Endothelial cell (in vitro differentiated cells): ENCODE measurements around the gene USP19. TPM values are rescaled to one million over a fixed set of nuclear protein-coding genes. Genes with fewer than 3 reads are reported as not detected.

ENCODE experiments used
- DNase-seq: peaks from one replicate; pipeline ENCODE4 v3.0.0; 2021; ENCODE audit warnings: low spot score
- H3K27ac Mint-ChIP-seq: one replicate; pipeline ENCODE4 v1.8.0; 2021; ENCODE audit warnings: mixed read lengths, inconsistent platforms; ENCODE audit not compliant: unreplicated experiment
- H3K27me3 Mint-ChIP-seq: one replicate; pipeline ENCODE4 v1.8.0; 2021; ENCODE audit warnings: mild to moderate bottlenecking, moderate library complexity, mixed read lengths, inconsistent platforms; ENCODE audit not compliant: unreplicated experiment
- H3K36me3 Mint-ChIP-seq: one replicate; pipeline ENCODE4 v1.8.0; 2021; ENCODE audit warnings: mild to moderate bottlenecking, low read depth, mixed read lengths, inconsistent platforms; ENCODE audit not compliant: unreplicated experiment
- H3K4me1 Mint-ChIP-seq: one replicate; pipeline ENCODE4 v1.8.0; 2021; ENCODE audit warnings: mild to moderate bottlenecking, mixed read lengths, inconsistent platforms; ENCODE audit not compliant: unreplicated experiment
- H3K4me3 Mint-ChIP-seq: one replicate; pipeline ENCODE4 v1.8.0; 2021; ENCODE audit warnings: mild to moderate bottlenecking, mixed read lengths, inconsistent platforms; ENCODE audit not compliant: unreplicated experiment
- H3K9me3 Mint-ChIP-seq: one replicate; pipeline ENCODE4 v1.8.0; 2021; ENCODE audit warnings: mixed read lengths, inconsistent platforms; ENCODE audit not compliant: unreplicated experiment
- total RNA-seq: library from RNA; stranded (reverse); fragmentation: NEBNext Ultra II Directional; extraction: Animal tissue kit (Norgen Biotek cat#: 25700); gene quantifications from one replicate; pipeline ENCODE4 v1.2.1, GENCODE V29; 2021; ENCODE audit not compliant: unreplicated experiment
- TF ChIP-seq, protein P1 (sequence below): fragments of 200-600 bp; sonication (generic); IDR thresholded peaks from one replicate; pipeline ENCODE4 v1.5.0; 2021; ENCODE audit warnings: antibody characterized with exemption; ENCODE audit not compliant: unreplicated experiment

The USP19 gene
- total RNA-seq, 1 donor from 2014 or later = 38.8 TPM

- peak overlapping the region; percentile 95 for H3K4me3 Mint-ChIP-seq
- TF ChIP-seq, protein P1, sequence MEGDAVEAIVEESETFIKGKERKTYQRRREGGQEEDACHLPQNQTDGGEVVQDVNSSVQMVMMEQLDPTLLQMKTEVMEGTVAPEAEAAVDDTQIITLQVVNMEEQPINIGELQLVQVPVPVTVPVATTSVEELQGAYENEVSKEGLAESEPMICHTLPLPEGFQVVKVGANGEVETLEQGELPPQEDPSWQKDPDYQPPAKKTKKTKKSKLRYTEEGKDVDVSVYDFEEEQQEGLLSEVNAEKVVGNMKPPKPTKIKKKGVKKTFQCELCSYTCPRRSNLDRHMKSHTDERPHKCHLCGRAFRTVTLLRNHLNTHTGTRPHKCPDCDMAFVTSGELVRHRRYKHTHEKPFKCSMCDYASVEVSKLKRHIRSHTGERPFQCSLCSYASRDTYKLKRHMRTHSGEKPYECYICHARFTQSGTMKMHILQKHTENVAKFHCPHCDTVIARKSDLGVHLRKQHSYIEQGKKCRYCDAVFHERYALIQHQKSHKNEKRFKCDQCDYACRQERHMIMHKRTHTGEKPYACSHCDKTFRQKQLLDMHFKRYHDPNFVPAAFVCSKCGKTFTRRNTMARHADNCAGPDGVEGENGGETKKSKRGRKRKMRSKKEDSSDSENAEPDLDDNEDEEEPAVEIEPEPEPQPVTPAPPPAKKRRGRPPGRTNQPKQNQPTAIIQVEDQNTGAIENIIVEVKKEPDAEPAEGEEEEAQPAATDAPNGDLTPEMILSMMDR = no peak
- H3K4me1 Mint-ChIP-seq = peaks cover 8% of the 10 kb centered on the region
- H3K36me3 Mint-ChIP-seq = peaks cover 2% of the 10 kb centered on the region
- H3K27ac Mint-ChIP-seq = peak overlapping the region; percentile 96
- H3K9me3 Mint-ChIP-seq = no peaks in the 10 kb centered on the region
- H3K27me3 Mint-ChIP-seq = peaks cover 16% of the 10 kb centered on the region
- peak; percentile 81 for DNase-seq
Observed at GRCh38 chr3:49092938-49093852, 27.4 kb downstream of the USP19 start.

GRCh38 chr3:49081429-49081828 is 39.2 kb downstream of the USP19 start:
- peaks cover 4% of the 10 kb centered on the region for H3K36me3 Mint-ChIP-seq
- no peak overlapping the region for H3K4me3 Mint-ChIP-seq
- no peak overlapping the region for H3K27ac Mint-ChIP-seq
- H3K4me1 Mint-ChIP-seq = no peaks in the 10 kb centered on the region
- no peaks in the 10 kb centered on the region for H3K9me3 Mint-ChIP-seq
- TF ChIP-seq, protein P1 = no peak
- DNase-seq = no peak
- H3K27me3 Mint-ChIP-seq = no peaks in the 10 kb centered on the region

DNA sequence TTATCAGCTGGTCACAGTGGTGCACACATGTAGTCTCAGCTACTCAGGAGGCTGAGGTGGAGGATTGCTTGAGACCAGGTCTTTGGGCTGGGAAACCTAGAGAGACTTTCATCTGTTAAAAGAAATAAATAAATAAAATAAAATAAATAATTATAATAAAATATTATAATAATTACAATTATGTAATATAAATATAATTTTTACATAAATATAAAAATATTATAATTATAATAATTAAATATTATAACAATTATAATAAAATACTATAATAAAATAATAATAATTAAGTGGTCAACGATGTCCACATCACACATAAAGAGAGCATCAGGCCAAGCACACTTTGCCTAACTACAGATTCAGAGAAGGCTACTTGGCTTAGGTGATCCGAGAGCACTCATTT is 41.4 kb downstream of the USP19 start:
- no peaks in the 10 kb centered on the region for H3K4me1 Mint-ChIP-seq
- no peak overlapping the region for H3K4me3 Mint-ChIP-seq
- H3K36me3 Mint-ChIP-seq = peaks cover 7% of the 10 kb centered on the region
- H3K9me3 Mint-ChIP-seq = no peaks in the 10 kb centered on the region
- DNase-seq = no peak
- H3K27ac Mint-ChIP-seq = no peak overlapping the region
- TF ChIP-seq, protein P1 = no peak
- H3K27me3 Mint-ChIP-seq = no peaks in the 10 kb centered on the region

- H3K36me3 Mint-ChIP-seq = peaks cover 19% of the 10 kb centered on the region
- H3K4me1 Mint-ChIP-seq = no peaks in the 10 kb centered on the region
- DNase-seq = no peak
- no peaks in the 10 kb centered on the region for H3K27me3 Mint-ChIP-seq
- no peaks in the 10 kb centered on the region for H3K9me3 Mint-ChIP-seq
- H3K27ac Mint-ChIP-seq = no peak overlapping the region
- no peak overlapping the region for H3K4me3 Mint-ChIP-seq
- TF ChIP-seq, protein P1 = no peak
Observed at GRCh38 chr3:49076646-49077045, 44.0 kb downstream of the USP19 start.

- no peak overlapping the region for H3K4me3 Mint-ChIP-seq
- TF ChIP-seq, protein P1 = no peak
- H3K4me1 Mint-ChIP-seq = no peaks in the 10 kb centered on the region
- no peaks in the 10 kb centered on the region for H3K27me3 Mint-ChIP-seq
- H3K9me3 Mint-ChIP-seq = no peaks in the 10 kb centered on the region
- no peak overlapping the region for H3K27ac Mint-ChIP-seq
- no peak for DNase-seq
- H3K36me3 Mint-ChIP-seq = peaks cover 23% of the 10 kb centered on the region
Observed at GRCh38 chr3:49076116-49076515, 44.5 kb downstream of the USP19 start.
